Smooth muscle cell (in vitro differentiated cells): ENCODE data around the gene DPT. TPM values are rescaled to one million over a fixed set of nuclear protein-coding genes. Genes with fewer than 3 reads are reported as not detected.

ENCODE experiments used
- DNase-seq: peaks from one replicate; lab custom pipeline; 2025; ENCODE audit not compliant: unreplicated experiment; lab: John Stamatoyannopoulos, UW
- H2AFZ ChIP-seq: fragments of 200-600 bp; sonication (generic); 2 replicates; pipeline ENCODE4 v1.6.0; 2016; ENCODE audit warnings: antibody characterized with exemption, low read depth, mild to moderate bottlenecking
- H3F3A ChIP-seq: fragments of 200-600 bp; sonication (generic); 2 replicates; pipeline ENCODE4 v1.6.0; 2017; ENCODE audit warnings: antibody characterized with exemption, low read depth
- H3K27ac ChIP-seq: fragments of 200-600 bp; sonication (generic); 2 replicates; pipeline ENCODE4 v1.5.1; 2016; ENCODE audit warnings: low read depth, mild to moderate bottlenecking
- H3K27me3 ChIP-seq: fragments of 200-600 bp; sonication (generic); 2 replicates; pipeline ENCODE4 v1.6.1; 2016; ENCODE audit warnings: low read depth, mild to moderate bottlenecking
- H3K36me3 ChIP-seq: fragments of 200-600 bp; sonication (generic); 2 replicates; pipeline ENCODE4 v1.5.1; 2016; ENCODE audit warnings: low read depth
- H3K4me1 ChIP-seq: fragments of 200-600 bp; sonication (generic); 2 replicates; pipeline ENCODE4 v1.5.1; 2016; ENCODE audit warnings: low read depth
- H3K4me2 ChIP-seq: fragments of 200-600 bp; sonication (generic); 2 replicates; pipeline ENCODE4 v1.6.0; 2016; ENCODE audit warnings: mild to moderate bottlenecking
- H3K4me3 ChIP-seq: fragments of 200-600 bp; sonication (generic); 2 replicates; pipeline ENCODE4 v1.5.1; 2016; ENCODE audit warnings: mild to moderate bottlenecking
- H3K79me2 ChIP-seq: fragments of 200-600 bp; sonication (generic); 2 replicates; pipeline ENCODE4 v1.6.0; 2016; ENCODE audit warnings: low read depth, mild to moderate bottlenecking
- H3K9ac ChIP-seq: fragments of 200-600 bp; sonication (generic); 2 replicates; pipeline ENCODE4 v1.6.0; 2016; ENCODE audit warnings: low read depth
- H3K9me3 ChIP-seq: fragments of 200-600 bp; sonication (generic); replicated peaks from 2 replicates; pipeline ENCODE4 v1.5.1; 2016; ENCODE audit warnings: low read depth
- H4K20me1 ChIP-seq: fragments of 200-600 bp; sonication (generic); 2 replicates; pipeline ENCODE4 v1.6.0; 2016; ENCODE audit warnings: low read depth
- WGBS: methylation state at CpG from one replicate; pipeline ENCODE4 v1.1.7; 2016; ENCODE audit warnings: low lambda C conversion rate; 5-methylcytosine and 5-hydroxymethylcytosine counted together
- polyA plus RNA-seq: library from polyadenylated mRNA; unstranded; fragments of >200 nt; fragmentation: Nextera tagmentation; extraction: Ambion mirVana; gene quantifications from 2 replicates; pipeline ENCODE4 v1.2.1, GENCODE V29; 2016
- total RNA-seq: library from RNA; depleted of rRNA; stranded (reverse); fragments of >200 nt; gene quantifications from 2 replicates; pipeline ENCODE4 v1.2.3, GENCODE V29; 2014
- TF ChIP-seq, protein P1 (sequence below): fragments of 200-600 bp; sonication (generic); IDR thresholded peaks from 2 replicates; pipeline ENCODE4 v1.5.1; 2017; ENCODE audit warnings: borderline replicate concordance, mild to moderate bottlenecking, antibody characterized with exemption; ENCODE audit not compliant: insufficient read depth, poor library complexity, severe bottlenecking

Gene DPT
- total and polyA plus RNA-seq, 2 experiments from 2014 or later: 3.1 to 13.4 TPM

DNA sequence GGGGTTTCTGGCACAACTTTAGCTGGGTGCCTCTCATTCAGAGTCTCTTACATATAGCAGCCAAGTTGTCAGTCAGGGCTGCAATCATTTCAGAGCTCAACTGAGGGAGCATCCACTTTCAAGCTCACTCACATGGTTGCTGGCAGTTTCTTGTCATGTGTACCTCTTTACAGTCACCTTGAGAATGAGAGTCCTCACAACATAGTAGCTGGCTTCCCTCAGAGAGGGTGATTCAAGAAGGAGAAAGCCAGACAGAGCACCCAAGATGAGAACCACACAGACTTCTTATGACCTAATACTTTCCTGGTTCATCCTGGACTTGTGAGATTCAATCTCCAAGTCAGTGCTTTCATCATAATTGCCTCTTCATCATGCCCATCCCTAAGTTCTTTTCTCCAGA is 57.2 kb downstream of the DPT start:
- Histone ChIP-seq H4K20me1 (no peaks in the 10 kb centered on the region), H3K36me3 (no peaks in the 10 kb centered on the region), H3F3A (no peaks in the 10 kb centered on the region), H3K79me2 (no peaks in the 10 kb centered on the region), H3K4me1 (peaks cover 5% of the 10 kb centered on the region), H3K4me2 (no peak overlapping the region), H3K9ac (no peak overlapping the region), H3K27me3 (no peaks in the 10 kb centered on the region), H3K9me3 (no peaks in the 10 kb centered on the region), H3K4me3 (no peak overlapping the region), H3K27ac (no peak overlapping the region), H2AFZ (no peak overlapping the region)
- TF ChIP-seq, protein P1, sequence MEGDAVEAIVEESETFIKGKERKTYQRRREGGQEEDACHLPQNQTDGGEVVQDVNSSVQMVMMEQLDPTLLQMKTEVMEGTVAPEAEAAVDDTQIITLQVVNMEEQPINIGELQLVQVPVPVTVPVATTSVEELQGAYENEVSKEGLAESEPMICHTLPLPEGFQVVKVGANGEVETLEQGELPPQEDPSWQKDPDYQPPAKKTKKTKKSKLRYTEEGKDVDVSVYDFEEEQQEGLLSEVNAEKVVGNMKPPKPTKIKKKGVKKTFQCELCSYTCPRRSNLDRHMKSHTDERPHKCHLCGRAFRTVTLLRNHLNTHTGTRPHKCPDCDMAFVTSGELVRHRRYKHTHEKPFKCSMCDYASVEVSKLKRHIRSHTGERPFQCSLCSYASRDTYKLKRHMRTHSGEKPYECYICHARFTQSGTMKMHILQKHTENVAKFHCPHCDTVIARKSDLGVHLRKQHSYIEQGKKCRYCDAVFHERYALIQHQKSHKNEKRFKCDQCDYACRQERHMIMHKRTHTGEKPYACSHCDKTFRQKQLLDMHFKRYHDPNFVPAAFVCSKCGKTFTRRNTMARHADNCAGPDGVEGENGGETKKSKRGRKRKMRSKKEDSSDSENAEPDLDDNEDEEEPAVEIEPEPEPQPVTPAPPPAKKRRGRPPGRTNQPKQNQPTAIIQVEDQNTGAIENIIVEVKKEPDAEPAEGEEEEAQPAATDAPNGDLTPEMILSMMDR: no peak
- DNase-seq: no peak

DNA sequence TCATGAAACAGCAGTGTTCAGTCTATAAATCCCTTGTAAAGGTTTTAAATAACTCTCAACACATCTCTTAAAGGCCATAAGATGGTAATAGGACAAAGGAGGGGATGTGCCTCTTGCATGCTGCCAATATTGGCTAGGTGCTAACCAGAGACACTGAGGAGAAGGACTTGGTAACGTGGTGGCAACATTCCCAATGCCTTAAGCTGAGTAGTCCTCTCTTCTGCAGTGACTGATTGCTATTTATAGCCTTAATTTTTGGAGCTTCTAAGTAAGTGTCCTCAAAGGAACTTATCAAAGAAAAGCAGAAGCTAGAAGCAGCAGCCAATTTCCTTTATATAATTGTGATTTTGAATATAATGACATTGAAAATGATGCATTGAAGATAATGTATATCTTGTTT is 63.0 kb downstream of the DPT start:
- Histone ChIP-seq H2AFZ (no peak overlapping the region), H3K4me2 (no peak overlapping the region), H4K20me1 (no peaks in the 10 kb centered on the region), H3F3A (no peaks in the 10 kb centered on the region), H3K4me1 (no peaks in the 10 kb centered on the region), H3K79me2 (no peaks in the 10 kb centered on the region), H3K9me3 (no peaks in the 10 kb centered on the region), H3K27ac (no peak overlapping the region), H3K4me3 (no peak overlapping the region), H3K27me3 (no peaks in the 10 kb centered on the region), H3K36me3 (no peaks in the 10 kb centered on the region), H3K9ac (no peak overlapping the region)
- TF ChIP-seq, protein P1: no peak
- WGBS: 96% methylated on average over 1 of the region's 1 CpG
- DNase-seq: no peak

DNA sequence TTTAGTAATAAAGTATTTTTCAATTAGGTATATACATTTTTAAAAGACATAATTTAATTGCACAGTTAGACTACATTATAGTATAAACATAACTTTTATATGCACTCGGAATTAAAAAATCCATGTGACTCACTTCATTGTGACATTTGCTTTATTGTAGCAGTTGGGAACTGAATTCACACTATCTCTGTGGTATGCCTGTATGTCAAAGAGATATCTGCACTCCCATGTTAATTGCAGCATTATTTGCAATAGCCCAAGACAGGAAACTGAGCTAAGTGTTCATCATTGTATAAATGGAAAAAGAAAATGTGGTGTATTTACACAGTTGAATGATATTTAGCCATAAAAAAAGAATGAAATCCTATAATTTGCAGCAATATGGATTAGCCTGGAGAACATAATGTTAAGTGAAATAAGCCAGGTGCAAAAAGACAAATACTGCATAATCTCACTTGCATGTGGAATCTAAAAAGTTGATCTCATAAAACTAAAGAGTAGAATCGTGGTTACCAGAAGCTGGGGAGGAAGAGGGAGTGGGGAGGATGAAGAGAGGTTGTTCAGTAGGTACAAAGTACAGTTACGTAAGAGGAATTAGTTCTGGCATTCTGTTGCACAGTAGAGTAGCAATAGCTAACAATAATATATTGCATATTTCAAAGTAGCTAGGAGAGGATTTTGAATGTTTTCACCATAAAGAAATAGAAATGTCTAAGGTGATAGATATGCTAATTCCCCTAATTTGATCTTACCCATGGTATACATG is 64.8 kb downstream of the DPT start:
- no peak overlapping the region for H3K4me2 ChIP-seq
- no peaks in the 10 kb centered on the region for H3F3A ChIP-seq
- H3K4me3 ChIP-seq: no peak overlapping the region
- no peak overlapping the region for H3K9ac ChIP-seq
- no peaks in the 10 kb centered on the region for H3K79me2 ChIP-seq
- no peaks in the 10 kb centered on the region for H3K27me3 ChIP-seq
- H4K20me1 ChIP-seq: no peaks in the 10 kb centered on the region
- H3K27ac ChIP-seq: no peak overlapping the region
- no peaks in the 10 kb centered on the region for H3K4me1 ChIP-seq
- WGBS: 73% methylated on average over 3 of the region's 3 CpGs
- DNase-seq: no peak
- H3K36me3 ChIP-seq: no peaks in the 10 kb centered on the region
- H3K9me3 ChIP-seq: no peaks in the 10 kb centered on the region
- TF ChIP-seq, protein P1: no peak
- no peak overlapping the region for H2AFZ ChIP-seq

DNA sequence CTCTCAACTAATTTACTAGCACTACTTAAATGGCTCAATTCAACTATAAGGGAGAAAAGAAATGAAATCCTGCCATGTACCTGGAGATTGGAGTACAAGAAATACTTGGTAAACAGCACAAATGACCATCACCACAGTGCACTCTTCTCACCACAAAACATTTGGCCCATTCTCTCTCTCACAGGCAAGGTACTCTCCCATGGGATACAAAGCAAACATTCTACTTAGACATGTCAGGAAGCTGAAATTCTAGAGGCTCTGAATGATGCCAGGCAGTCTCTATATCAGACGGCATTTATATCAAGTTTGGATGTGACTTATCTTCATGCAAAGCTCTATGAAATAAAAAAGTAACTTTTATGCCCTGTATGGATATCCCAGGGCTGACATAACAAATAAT is 72.5 kb downstream of the DPT start:
- WGBS: 93% methylated on average over 1 of the region's 1 CpG
- no peak for DNase-seq
- H3K9ac ChIP-seq: no peak overlapping the region

More for the DNA sequence above, 72.5 kb downstream of the DPT start:
- Histone ChIP-seq H3K9me3 (no peaks in the 10 kb centered on the region), H3K27ac (no peak overlapping the region), H2AFZ (no peak overlapping the region), H3K4me3 (no peak overlapping the region), H3K4me1 (no peaks in the 10 kb centered on the region), H3K36me3 (no peaks in the 10 kb centered on the region), H3K27me3 (no peaks in the 10 kb centered on the region), H3K4me2 (no peak overlapping the region), H3K79me2 (no peaks in the 10 kb centered on the region), H3F3A (no peaks in the 10 kb centered on the region), H4K20me1 (no peaks in the 10 kb centered on the region)
- TF ChIP-seq, protein P1: no peak
